ENCODE measurements around the gene TFDP1. TPM values are rescaled to one million over a fixed set of nuclear protein-coding genes. Genes with fewer than 3 reads are reported as not detected.

TFDP1 gene
- 68.0 TPM for polyA plus RNA-seq
- long read RNA-seq, donor 1, transcript TFDP1-204 (3 exons, 447 nt), result major isoform, 5 of 9 reads
- long read RNA-seq, donor 1, partial matches to known transcripts, result 0 of 9 reads
- long read RNA-seq, donor 1, other reads (novel, unspliced or antisense), result 0 of 9 reads
- long read RNA-seq, donor 2, partial matches to known transcripts, result 6 of 18 reads
- long read RNA-seq, donor 2, other reads (novel, unspliced or antisense), result 5 of 18 reads
- long read RNA-seq, donor 3, result 0 reads
- long read RNA-seq, donor 4, partial matches to known transcripts, result 0 of 2 reads
- long read RNA-seq, donor 4, other reads (novel, unspliced or antisense), result 0 of 2 reads
- long read RNA-seq, donor 5, transcript TFDP1-201 (12 exons, 2,648 nt), result major isoform, 5 of 6 reads
- long read RNA-seq, donor 5, partial matches to known transcripts, result 0 of 6 reads
- long read RNA-seq, donor 5, other reads (novel, unspliced or antisense), result 0 of 6 reads
- long read RNA-seq, donor 6, transcript TFDP1-201 (12 exons, 2,648 nt), result major isoform, 5 of 34 reads
- long read RNA-seq, donor 6, partial matches to known transcripts, result 29 of 34 reads
- long read RNA-seq, donor 6, other reads (novel, unspliced or antisense), result 0 of 34 reads
- long read RNA-seq, donor 7, partial matches to known transcripts, result 18 of 24 reads
- long read RNA-seq, donor 7, other reads (novel, unspliced or antisense), result 0 of 24 reads
- long read RNA-seq, donor 8, transcript TFDP1-204 (3 exons, 447 nt), result minor isoform, 5 of 17 reads
- long read RNA-seq, donor 8, transcript TFDP1-201 (12 exons, 2,648 nt), result major isoform, 7 of 17 reads
- long read RNA-seq, donor 8, partial matches to known transcripts, result 5 of 17 reads
- long read RNA-seq, donor 8, other reads (novel, unspliced or antisense), result 0 of 17 reads
- long read RNA-seq, donor 9, partial matches to known transcripts, result 0 of 6 reads
- long read RNA-seq, donor 9, other reads (novel, unspliced or antisense), result 0 of 6 reads
- long read RNA-seq, donor 10, transcript TFDP1-204 (3 exons, 447 nt), result major isoform, 9 of 39 reads
- long read RNA-seq, donor 10, partial matches to known transcripts, result 26 of 39 reads
- long read RNA-seq, donor 10, other reads (novel, unspliced or antisense), result 0 of 39 reads
- long read RNA-seq, donor 11, transcript TFDP1-201 (12 exons, 2,648 nt), result major isoform, 6 of 38 reads
- long read RNA-seq, donor 11, partial matches to known transcripts, result 27 of 38 reads
- long read RNA-seq, donor 11, other reads (novel, unspliced or antisense), result 5 of 38 reads

GRCh38 chr13:113584205-113584869 lies at the start of gene TFDP1:
Gene TFDP1 (plus strand): TSS chr13:113584753. CDS start chr13:113585838, 1,085 bp downstream.
- Histone ChIP-seq H3K4me1 (ENCODE audit: control insufficient read depth, insufficient read depth, low read length) (peaks cover 17% of the 10 kb centered on the region), H3K4me3 (ENCODE audit: low read length) (peak within 1 kb of the TSS; percentile 44), H3K27me3 (ENCODE audit: control insufficient read depth, insufficient read depth, low read length) (no peaks in the 10 kb centered on the region), H3K9me3 (ENCODE audit: control insufficient read depth, low read depth, low read length) (no peaks in the 10 kb centered on the region), H3K36me3 (ENCODE audit: control insufficient read depth, insufficient read depth, low read length) (peaks cover 28% of the 10 kb centered on the region), H3K27ac (ENCODE audit: low read length) (no peak within 1 kb of the TSS)
- DNase-seq, result peak; percentile 91 to 93
- no CpG with 5 or more reads among the region's 92 CpGs for WGBS (ENCODE audit: insufficient coverage, low lambda C conversion rate)

GRCh38 chr13:113535381-113535781 lies 49.2 kb upstream of the TFDP1 start:
- Histone ChIP-seq H3K36me3 (ENCODE audit: control insufficient read depth, insufficient read depth, low read length) (peaks cover 55% of the 10 kb centered on the region), H3K4me3 (ENCODE audit: low read length) (no peak overlapping the region), H3K4me1 (ENCODE audit: control insufficient read depth, insufficient read depth, low read length) (no peaks in the 10 kb centered on the region), H3K27ac (ENCODE audit: low read length) (no peak overlapping the region), H3K9me3 (ENCODE audit: control insufficient read depth, low read depth, low read length) (peaks cover 5% of the 10 kb centered on the region), H3K27me3 (ENCODE audit: control insufficient read depth, insufficient read depth, low read length) (no peaks in the 10 kb centered on the region)
- WGBS (ENCODE audit: insufficient coverage, low lambda C conversion rate), result no CpG with 5 or more reads among the region's 13 CpGs
- DNase-seq, result no peak

GRCh38 chr13:113536461-113537110 lies 48.0 kb upstream of the TFDP1 start:
- WGBS (ENCODE audit: insufficient coverage, low lambda C conversion rate), result 94% methylated on average over 2 of the region's 18 CpGs

GRCh38 chr13:113537205-113537604 lies 47.3 kb upstream of the TFDP1 start:
- WGBS (ENCODE audit: insufficient coverage, low lambda C conversion rate), result 100% methylated on average over 2 of the region's 19 CpGs
- H3K36me3 ChIP-seq (ENCODE audit: control insufficient read depth, insufficient read depth, low read length), result peaks cover 51% of the 10 kb centered on the region
- DNase-seq, result no peak

More at GRCh38 chr13:113536461-113537110, 48.0 kb upstream of the TFDP1 start:
- DNase-seq, result no peak
- Histone ChIP-seq H3K4me1 (ENCODE audit: control insufficient read depth, insufficient read depth, low read length) (no peaks in the 10 kb centered on the region), H3K27ac (ENCODE audit: low read length) (no peak overlapping the region), H3K36me3 (ENCODE audit: control insufficient read depth, insufficient read depth, low read length) (peaks cover 55% of the 10 kb centered on the region), H3K9me3 (ENCODE audit: control insufficient read depth, low read depth, low read length) (peaks cover 9% of the 10 kb centered on the region), H3K4me3 (ENCODE audit: low read length) (no peak overlapping the region), H3K27me3 (ENCODE audit: control insufficient read depth, insufficient read depth, low read length) (no peaks in the 10 kb centered on the region)

GRCh38 chr13:113537909-113538688 lies 46.5 kb upstream of the TFDP1 start:
- Histone ChIP-seq H3K27me3 (ENCODE audit: control insufficient read depth, insufficient read depth, low read length) (no peaks in the 10 kb centered on the region), H3K27ac (ENCODE audit: low read length) (no peak overlapping the region), H3K4me3 (ENCODE audit: low read length) (no peak overlapping the region), H3K36me3 (ENCODE audit: control insufficient read depth, insufficient read depth, low read length) (peaks cover 51% of the 10 kb centered on the region), H3K9me3 (ENCODE audit: control insufficient read depth, low read depth, low read length) (peaks cover 9% of the 10 kb centered on the region), H3K4me1 (ENCODE audit: control insufficient read depth, insufficient read depth, low read length) (no peaks in the 10 kb centered on the region)
- DNase-seq, result no peak
- 100% methylated on average over 1 of the region's 21 CpGs for WGBS (ENCODE audit: insufficient coverage, low lambda C conversion rate)

More at GRCh38 chr13:113537205-113537604, 47.3 kb upstream of the TFDP1 start:
- H3K27me3 ChIP-seq (ENCODE audit: control insufficient read depth, insufficient read depth, low read length), result no peaks in the 10 kb centered on the region
- no peak overlapping the region for H3K4me3 ChIP-seq (ENCODE audit: low read length)
- H3K9me3 ChIP-seq (ENCODE audit: control insufficient read depth, low read depth, low read length), result peaks cover 9% of the 10 kb centered on the region
- H3K27ac ChIP-seq (ENCODE audit: low read length), result no peak overlapping the region
- no peaks in the 10 kb centered on the region for H3K4me1 ChIP-seq (ENCODE audit: control insufficient read depth, insufficient read depth, low read length)

GRCh38 chr13:113538689-113539058 lies 45.9 kb upstream of the TFDP1 start:
- no peaks in the 10 kb centered on the region for H3K4me1 ChIP-seq (ENCODE audit: control insufficient read depth, insufficient read depth, low read length)
- peaks cover 49% of the 10 kb centered on the region for H3K36me3 ChIP-seq (ENCODE audit: control insufficient read depth, insufficient read depth, low read length)
- no peak overlapping the region for H3K4me3 ChIP-seq (ENCODE audit: low read length)
- DNase-seq, result no peak
- 83% methylated on average over 2 of the region's 28 CpGs for WGBS (ENCODE audit: insufficient coverage, low lambda C conversion rate)
- no peak overlapping the region for H3K27ac ChIP-seq (ENCODE audit: low read length)
- H3K27me3 ChIP-seq (ENCODE audit: control insufficient read depth, insufficient read depth, low read length), result no peaks in the 10 kb centered on the region
- peaks cover 9% of the 10 kb centered on the region for H3K9me3 ChIP-seq (ENCODE audit: control insufficient read depth, low read depth, low read length)

GRCh38 chr13:113539176-113539575 lies 45.4 kb upstream of the TFDP1 start:
- peaks cover 53% of the 10 kb centered on the region for H3K36me3 ChIP-seq (ENCODE audit: control insufficient read depth, insufficient read depth, low read length)
- no peak for DNase-seq
- H3K4me3 ChIP-seq (ENCODE audit: low read length), result no peak overlapping the region
- H3K4me1 ChIP-seq (ENCODE audit: control insufficient read depth, insufficient read depth, low read length), result peaks cover 4% of the 10 kb centered on the region
- 94% methylated on average over 7 of the region's 18 CpGs for whole genome bisulfite sequencing (ENCODE audit: insufficient coverage, low lambda C conversion rate)
- H3K9me3 ChIP-seq (ENCODE audit: control insufficient read depth, low read depth, low read length), result peaks cover 13% of the 10 kb centered on the region
- H3K27ac ChIP-seq (ENCODE audit: low read length), result no peak overlapping the region
- no peaks in the 10 kb centered on the region for H3K27me3 ChIP-seq (ENCODE audit: control insufficient read depth, insufficient read depth, low read length)

GRCh38 chr13:113539822-113540221 lies 44.7 kb upstream of the TFDP1 start:
- H3K36me3 ChIP-seq (ENCODE audit: control insufficient read depth, insufficient read depth, low read length), result peaks cover 52% of the 10 kb centered on the region
- 100% methylated on average over 3 of the region's 15 CpGs for WGBS (ENCODE audit: insufficient coverage, low lambda C conversion rate)
- DNase-seq, result no peak

GRCh38 chr13:113540523-113540922 lies 44.0 kb upstream of the TFDP1 start:
- Histone ChIP-seq H3K4me3 (ENCODE audit: low read length) (no peak overlapping the region), H3K36me3 (ENCODE audit: control insufficient read depth, insufficient read depth, low read length) (peaks cover 55% of the 10 kb centered on the region)

More at GRCh38 chr13:113539822-113540221, 44.7 kb upstream of the TFDP1 start:
- Histone ChIP-seq H3K27ac (ENCODE audit: low read length) (no peak overlapping the region), H3K9me3 (ENCODE audit: control insufficient read depth, low read depth, low read length) (peaks cover 15% of the 10 kb centered on the region), H3K27me3 (ENCODE audit: control insufficient read depth, insufficient read depth, low read length) (no peaks in the 10 kb centered on the region), H3K4me3 (ENCODE audit: low read length) (no peak overlapping the region), H3K4me1 (ENCODE audit: control insufficient read depth, insufficient read depth, low read length) (peaks cover 5% of the 10 kb centered on the region)

More at GRCh38 chr13:113540523-113540922, 44.0 kb upstream of the TFDP1 start:
- no peaks in the 10 kb centered on the region for H3K27me3 ChIP-seq (ENCODE audit: control insufficient read depth, insufficient read depth, low read length)
- no peak overlapping the region for H3K27ac ChIP-seq (ENCODE audit: low read length)
- 100% methylated on average over 1 of the region's 10 CpGs for WGBS (ENCODE audit: insufficient coverage, low lambda C conversion rate)
- H3K9me3 ChIP-seq (ENCODE audit: control insufficient read depth, low read depth, low read length), result peaks cover 18% of the 10 kb centered on the region
- DNase-seq, result no peak
- peaks cover 5% of the 10 kb centered on the region for H3K4me1 ChIP-seq (ENCODE audit: control insufficient read depth, insufficient read depth, low read length)
